Body of pancreas (tissue), 4 donors: ENCODE results near the gene ACTN1.

Source experiments
- POLR2A ChIP-seq, 3 donors: fragments of 450-650 bp; IDR thresholded peaks; one replicate each; pipeline ENCODE4 v1.6.1; 2016; ENCODE audit warnings: antibody characterized with exemption in 3 of 3, mild to moderate bottlenecking in 2 of 3
- TF ChIP-seq, protein P1 (sequence below), 7 experiments: fragments of 450-650 bp in 4 of 7; fragments of 200-600 bp in 3 of 7; sonication (generic) in 3 of 7; IDR thresholded peaks; one replicate each; pipeline ENCODE4 v1.5.1; 2016 to 2019; ENCODE audit warnings: antibody characterized with exemption in 7 of 7

DNA sequence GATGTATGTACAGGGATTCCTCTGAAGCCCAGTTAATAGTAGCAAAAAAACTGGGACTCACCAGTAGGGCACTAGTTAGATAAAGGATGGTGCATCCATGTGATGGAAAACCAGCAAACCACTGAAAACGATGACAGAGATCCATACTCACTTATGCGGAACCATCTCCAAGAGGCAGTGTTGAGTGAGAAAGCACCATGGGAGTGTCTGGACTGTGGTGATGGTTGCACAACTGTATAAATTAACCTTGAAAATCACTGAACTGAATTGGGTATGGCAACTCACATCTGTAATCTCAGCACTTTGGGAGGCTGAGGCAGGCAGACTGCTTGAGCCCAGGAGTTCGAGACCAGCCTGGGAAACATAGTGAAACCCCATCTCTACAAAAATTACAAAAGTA is 132.6 kb downstream of the ACTN1 start:
- TF ChIP-seq, protein P1, sequence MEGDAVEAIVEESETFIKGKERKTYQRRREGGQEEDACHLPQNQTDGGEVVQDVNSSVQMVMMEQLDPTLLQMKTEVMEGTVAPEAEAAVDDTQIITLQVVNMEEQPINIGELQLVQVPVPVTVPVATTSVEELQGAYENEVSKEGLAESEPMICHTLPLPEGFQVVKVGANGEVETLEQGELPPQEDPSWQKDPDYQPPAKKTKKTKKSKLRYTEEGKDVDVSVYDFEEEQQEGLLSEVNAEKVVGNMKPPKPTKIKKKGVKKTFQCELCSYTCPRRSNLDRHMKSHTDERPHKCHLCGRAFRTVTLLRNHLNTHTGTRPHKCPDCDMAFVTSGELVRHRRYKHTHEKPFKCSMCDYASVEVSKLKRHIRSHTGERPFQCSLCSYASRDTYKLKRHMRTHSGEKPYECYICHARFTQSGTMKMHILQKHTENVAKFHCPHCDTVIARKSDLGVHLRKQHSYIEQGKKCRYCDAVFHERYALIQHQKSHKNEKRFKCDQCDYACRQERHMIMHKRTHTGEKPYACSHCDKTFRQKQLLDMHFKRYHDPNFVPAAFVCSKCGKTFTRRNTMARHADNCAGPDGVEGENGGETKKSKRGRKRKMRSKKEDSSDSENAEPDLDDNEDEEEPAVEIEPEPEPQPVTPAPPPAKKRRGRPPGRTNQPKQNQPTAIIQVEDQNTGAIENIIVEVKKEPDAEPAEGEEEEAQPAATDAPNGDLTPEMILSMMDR (IDR thresholded peaks at IDR 0.05) = no peak
- TF ChIP-seq POLR2A (IDR thresholded peaks at IDR 0.05) = no peak
